HG03575 (cell line): ENCODE results near the gene B3GNT5.

ENCODE experiments used
- ATAC-seq: cut with Tn5 transposase; IDR thresholded peaks from one replicate; pipeline ENCODE4 v1.9.1; 2021; ENCODE audit not compliant: unreplicated experiment, insufficient number of reproducible peaks, low FRiP score; ENCODE audit errors: extremely low read depth

Gene B3GNT5

DNA sequence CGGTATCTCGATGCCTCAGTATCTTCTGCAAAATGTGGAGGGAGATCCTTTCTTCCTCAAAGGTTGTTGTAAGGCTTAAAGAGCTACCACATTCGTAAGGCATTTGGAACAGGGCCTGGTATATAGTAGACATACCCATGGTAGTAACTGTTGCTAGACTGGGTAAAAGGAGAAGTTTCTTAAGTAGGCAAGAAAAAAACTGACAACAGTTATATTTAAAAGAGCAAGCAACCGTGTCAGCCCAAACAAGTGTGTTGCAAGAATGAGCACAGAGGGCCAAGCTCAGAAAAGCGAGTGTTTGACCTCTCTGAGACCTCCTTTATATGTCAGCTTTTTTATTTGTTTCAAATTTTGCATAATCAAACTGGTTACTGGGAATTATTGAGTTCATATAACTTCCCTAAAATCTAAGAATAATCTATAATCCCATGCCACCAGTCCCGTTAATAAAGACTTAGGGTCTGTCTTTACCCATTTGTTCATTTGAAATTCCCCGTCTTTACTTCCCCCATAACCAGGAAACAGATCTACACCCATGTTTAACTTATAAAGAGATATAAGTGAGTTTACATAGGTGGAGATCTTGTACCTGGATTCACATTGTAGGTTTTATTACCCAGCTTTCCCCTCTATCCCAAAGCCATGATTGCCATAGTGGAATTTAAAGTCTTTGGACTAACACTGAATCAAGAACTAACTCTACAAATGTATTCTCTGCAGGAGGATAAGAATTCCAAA is 7.3 kb downstream of the B3GNT5 start:
- no peak for ATAC-seq

DNA sequence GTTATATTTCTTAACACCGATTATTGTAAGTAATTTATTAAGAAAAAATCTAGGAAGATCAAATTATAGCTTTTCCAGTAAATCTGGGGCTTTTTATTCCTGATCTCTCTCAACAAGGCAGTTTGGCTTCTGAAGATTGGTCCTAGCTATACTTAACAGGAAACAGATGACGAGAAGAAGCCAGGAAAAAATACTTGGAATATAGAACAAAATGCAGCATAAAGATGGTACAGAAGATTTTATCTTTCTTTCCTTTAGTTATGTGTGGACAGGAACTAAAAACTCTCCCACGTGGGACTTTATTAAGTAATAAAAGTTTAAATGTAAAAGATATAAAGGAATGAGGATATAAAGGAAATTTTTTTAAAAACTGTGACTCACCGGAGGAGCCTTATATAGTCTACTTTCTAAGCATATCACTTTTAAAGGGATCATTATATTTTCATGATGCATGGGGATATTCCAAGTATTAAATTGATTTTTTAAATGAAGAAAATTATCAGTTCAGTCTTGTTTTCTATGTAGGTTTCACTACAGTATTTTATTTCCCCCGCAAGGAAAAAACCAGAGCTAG is 8.2 kb downstream of the B3GNT5 start:
- no peak for ATAC-seq

DNA sequence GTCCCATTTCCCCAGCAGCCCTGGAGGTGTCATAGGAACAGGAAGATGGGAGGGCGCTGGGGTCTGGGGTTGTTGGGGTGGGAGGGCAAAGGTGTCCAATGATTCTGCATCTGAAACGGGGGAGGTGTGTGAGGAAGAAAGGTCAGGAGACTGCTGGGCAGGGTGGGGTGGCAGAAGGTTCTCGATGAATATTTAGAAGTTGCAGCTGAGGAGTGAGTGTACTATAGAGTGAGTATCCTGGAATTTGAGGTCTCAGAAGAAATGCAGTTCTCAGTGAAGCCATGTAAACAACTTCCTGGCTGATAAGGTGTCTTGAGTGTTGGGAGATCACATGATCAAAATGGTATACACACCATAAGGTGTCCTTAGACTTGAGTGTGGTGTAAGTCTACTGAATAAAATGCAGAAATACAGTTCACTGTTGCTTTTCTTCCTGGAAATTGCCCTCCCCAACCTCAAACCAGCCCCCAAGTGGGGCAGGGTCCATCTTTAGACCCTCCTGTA is 9.9 kb downstream of the B3GNT5 start:
- ATAC-seq = no peak

DNA sequence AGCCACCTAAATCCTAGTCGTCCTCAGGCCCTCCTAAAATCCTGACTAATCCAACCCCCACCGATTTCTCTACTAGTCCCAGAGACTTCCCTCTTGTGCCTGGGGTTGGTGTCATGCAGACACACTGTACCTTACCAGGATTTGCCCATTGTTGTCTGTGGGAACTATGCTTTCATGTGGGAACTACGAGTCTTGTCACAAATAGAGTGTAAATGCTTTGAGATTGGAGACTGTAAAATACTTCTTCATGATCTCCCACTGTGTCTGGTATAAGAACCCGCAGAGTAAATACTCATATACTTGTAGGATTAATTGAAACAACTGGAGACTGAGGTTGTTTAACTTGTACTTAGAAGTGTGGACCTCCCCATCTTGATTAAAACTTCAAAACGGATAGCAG is 11.2 kb downstream of the B3GNT5 start:
- ATAC-seq = no peak

DNA sequence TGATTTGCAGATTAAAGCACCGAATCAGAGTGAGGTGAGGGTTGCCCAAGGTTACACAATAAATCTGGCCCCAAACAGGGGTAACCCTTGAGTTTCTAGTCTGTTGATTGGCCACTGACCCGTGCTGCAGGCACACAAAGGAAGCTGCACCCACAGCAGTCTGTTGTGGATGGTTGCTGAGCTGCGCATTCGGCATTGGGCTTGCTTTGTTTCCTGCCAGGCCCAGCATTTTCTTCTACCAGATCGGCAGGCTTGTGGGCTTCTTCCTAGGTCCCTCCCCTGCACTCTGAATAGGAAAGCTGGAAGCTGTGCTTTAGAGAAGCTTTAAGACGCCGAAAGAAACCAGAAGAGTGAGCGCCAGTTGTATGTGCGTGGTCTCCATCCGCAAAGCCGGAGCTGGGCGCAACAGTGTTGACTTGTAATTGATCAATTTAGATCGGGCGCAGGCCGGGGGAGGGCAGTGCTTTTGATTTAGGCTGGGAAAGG is 12.1 kb downstream of the B3GNT5 start:
- ATAC-seq = no peak

DNA sequence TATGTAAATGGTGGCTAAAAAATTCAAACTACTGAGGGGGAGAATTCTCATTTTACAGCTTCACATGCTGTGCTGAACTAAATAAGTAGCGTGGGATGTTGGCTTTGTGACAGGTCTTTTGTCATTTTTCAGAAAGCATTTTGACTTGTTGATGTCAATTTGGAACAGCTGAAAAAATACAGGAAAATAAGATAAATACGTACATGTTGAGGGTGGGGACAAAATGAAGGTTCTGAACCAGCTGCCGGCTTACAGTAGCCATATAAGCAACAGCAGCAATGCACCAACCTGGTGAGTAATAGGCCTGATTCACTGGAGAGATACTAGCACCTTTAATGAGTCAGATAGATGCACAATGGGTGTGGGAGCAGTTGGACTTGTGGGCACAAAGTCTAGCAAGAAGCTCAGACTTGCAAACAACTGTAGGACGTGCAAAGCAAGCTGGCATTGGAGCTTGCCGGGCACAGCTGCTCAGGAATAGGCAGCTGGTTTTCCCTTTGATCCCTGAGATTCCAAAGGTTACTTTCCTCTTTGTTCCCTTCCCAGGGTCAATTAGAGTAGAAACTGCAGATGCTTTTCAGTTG is 12.9 kb downstream of the B3GNT5 start:
- no peak for ATAC-seq

DNA sequence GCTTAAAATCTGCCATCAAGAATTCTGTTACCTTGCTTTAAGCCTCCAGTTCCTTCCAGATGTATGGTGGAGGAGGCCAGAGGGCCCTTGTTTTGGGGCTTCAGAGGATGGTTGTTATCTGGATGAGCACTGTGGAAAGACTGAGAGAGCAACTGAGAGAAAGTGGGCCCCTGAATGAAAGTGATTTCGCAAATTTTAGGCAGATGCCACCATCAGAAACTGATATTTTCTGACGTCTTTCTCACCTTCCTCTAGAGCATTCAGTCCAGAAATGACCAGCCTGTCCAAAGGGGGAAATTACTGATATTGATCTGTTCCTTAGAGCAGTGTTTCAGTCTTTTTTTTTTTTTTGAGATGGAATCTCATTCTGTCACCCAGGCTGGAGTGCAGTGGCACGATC is 13.4 kb downstream of the B3GNT5 start:
- ATAC-seq = no peak

DNA sequence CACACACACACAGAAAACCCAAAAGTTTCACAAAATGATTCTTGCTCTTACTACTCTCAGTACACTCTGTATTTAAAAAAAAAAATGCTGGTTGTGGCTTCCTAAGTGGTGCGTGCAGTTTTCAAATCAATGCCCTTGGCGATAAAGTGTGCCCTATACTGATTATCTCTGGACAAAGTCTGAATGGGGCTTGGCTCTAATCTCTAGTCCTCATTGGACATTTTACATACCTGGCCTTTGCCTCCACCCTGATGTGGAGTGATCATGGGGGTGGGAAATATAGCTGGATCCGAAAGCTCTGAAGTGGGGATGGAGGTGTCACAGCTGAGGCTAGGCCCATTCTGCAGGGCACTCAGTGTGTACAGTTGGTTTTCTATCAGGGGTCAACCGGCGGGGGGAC is 14.1 kb downstream of the B3GNT5 start:
- ATAC-seq = no peak

DNA sequence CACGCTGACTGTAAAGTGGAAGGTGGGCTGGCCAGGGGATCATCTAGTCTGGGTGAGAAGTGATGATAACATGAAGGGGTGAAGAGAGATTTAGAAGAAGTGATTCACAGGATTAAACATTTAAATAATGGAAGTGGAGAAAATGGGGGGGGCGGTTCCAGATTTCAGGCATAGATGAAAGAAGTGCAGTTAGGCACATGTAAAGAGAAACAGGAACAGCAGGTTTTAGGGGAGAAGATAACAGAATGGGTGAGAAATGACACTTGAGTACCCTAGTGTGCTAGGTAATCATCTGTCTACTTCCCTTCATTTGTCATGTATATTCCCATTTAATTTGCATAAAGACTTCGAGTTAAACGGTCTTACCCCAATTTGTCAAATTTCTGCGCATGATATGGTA is 15.3 kb downstream of the B3GNT5 start:
- no peak for ATAC-seq

DNA sequence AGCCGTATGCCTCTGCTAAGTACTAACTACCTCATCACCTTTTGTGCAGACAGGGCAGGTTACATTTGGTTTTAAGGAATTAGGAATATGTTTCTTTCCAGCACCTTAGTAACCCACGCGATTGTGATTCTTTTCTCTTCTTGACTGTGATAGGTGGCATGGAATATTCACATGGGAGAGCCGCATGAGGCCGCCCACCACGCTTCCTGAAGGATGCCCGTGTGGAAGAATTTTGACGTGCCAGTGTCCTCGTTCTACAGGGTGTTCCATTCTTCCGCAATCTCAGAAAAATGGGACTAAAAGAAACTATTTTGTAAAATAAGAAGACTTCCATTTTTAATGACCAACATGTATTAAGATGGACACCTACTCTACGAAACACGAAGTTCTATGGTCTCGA is 16.3 kb downstream of the B3GNT5 start:
- no peak for ATAC-seq

DNA sequence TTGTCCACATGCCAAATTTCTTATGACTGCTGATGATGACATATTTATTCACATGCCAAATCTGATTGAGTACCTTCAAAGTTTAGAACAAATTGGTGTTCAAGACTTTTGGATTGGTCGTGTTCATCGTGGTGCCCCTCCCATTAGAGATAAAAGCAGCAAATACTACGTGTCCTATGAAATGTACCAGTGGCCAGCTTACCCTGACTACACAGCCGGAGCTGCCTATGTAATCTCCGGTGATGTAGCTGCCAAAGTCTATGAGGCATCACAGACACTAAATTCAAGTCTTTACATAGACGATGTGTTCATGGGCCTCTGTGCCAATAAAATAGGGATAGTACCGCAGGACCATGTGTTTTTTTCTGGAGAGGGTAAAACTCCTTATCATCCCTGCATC is 17.3 kb downstream of the B3GNT5 start:
- ATAC-seq = no peak

DNA sequence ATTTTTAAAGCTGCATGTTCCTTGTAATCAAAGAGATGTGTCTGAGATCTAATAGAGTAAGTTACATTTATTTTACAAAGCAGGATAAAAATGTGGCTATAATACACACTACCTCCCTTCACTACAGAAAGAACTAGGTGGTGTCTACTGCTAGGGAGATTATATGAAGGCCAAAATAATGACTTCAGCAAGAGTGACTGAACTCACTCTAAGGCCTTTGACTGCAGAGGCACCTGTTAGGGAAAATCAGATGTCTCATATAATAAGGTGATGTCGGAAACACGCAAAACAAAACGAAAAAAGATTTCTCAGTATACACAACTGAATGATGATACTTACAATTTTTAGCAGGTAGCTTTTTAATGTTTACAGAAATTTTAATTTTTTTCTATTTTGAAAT is 19.1 kb downstream of the B3GNT5 start:
- no peak for ATAC-seq

DNA sequence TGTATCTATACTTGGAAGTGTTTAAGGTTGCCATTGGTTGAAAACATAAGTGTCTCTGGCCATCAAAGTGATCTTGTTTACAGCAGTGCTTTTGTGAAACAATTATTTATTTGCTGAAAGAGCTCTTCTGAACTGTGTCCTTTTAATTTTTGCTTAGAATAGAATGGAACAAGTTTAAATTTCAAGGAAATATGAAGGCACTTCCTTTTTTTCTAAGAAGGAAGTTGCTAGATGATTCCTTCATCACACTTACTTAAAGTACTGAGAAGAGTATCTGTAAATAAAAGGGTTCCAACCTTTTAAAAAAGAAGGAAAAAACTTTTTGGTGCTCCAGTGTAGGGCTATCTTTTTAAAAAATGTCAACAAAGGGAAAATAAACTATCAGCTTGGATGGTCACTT is 19.7 kb downstream of the B3GNT5 start:
- ATAC-seq = no peak

DNA sequence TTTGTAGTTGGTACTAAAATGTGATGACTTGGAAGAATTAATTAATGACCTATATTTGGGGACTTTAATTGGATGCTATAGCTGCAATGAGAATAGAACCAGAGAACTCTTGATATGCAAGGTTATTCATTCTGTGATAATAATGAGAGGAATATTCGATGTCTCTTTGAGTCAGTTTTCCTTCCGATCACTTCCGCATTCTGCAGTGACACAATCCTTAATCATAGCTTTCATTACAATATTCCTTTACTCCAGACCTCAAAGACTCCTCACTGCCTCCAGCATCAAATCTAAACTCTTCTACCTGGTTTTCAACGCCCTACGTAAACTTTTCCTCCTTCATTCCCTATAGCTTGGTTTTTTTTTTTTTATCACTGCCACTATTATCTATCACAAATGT is 21.6 kb downstream of the B3GNT5 start:
- no peak for ATAC-seq

DNA sequence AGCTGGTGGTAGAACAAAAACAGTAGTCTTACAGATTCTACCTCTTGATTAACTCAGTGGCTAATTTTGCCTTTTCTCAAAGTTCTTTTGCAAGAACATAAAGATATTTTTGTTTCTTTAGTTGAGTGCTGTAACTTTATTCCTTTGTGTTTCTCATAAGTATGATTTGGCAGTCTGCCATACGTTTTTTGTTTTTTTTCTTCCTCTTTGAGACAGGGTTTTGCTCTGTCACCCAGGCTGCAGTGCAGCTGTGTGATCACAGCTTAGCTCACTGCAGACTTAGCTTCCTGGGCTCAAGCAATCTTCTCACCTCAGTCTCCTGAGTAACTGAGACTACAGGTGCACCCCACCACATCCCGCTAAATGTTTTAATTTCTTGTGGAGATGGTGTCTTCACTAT is 22.4 kb downstream of the B3GNT5 start:
- ATAC-seq = no peak

DNA sequence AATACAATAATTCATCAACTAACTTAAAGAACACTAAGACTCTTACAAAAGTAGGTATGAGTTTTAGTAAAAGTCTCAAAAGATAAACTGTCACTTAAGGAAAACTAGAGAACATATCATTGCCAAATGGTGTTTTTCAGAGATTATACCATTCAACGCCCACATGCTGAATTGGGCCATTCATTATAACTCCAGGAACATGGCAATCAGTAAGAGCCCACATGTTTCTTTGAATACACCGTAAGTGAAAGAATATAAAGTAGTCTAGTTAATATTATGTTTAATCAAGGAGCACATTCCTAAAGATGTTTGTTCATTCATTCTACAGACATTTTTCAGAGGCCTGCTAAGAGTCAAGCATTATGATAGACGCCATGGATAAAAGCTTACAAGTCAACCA is 22.9 kb downstream of the B3GNT5 start:
- no peak for ATAC-seq

DNA sequence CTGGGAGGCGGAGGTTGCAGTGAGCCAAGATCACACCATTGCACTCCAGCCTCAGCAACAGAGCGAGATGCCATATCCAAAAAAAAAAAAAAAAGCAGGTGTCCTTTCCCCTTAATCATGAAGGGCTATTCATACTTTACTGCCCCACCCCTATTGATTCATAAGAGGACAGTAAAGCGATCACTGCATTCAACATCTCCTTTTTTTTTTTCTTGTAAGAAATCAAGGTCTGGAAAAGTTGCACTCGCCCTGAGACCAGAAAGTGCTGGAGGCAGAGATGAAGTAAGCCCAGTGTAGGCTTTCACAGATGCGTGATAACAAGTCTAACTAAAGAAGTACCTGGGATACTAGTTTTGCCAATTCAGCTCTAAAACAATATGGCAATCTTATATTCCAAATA is 24.2 kb downstream of the B3GNT5 start:
- ATAC-seq = no peak

DNA sequence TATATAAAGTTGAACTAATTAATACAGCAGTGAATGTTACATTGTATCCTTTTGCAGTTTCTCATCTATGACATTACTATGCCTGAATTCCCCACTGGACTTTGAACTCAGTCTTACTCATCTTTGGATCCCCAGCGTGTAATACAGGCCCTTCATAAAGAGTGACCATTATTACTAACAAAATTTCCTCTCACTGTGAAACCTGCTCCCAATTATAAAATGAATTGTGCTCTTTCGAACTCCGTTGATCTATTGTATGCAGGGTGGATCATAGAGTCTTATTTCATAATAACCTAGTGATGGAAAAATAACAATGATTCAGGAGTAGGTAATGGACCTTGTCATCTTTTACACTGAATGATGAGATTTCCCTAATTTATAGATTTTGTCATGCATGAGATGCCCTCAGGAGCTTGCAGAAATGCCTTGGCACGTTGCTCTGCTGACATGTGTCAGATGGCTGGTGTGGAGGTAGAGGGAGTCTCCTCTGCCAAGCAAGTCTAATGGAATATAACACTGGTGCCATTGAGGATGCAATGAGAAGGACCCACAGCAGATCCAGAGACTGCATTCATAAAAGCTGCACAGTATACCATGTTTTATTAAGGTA is 25.5 kb downstream of the B3GNT5 start:
- ATAC-seq = no peak

DNA sequence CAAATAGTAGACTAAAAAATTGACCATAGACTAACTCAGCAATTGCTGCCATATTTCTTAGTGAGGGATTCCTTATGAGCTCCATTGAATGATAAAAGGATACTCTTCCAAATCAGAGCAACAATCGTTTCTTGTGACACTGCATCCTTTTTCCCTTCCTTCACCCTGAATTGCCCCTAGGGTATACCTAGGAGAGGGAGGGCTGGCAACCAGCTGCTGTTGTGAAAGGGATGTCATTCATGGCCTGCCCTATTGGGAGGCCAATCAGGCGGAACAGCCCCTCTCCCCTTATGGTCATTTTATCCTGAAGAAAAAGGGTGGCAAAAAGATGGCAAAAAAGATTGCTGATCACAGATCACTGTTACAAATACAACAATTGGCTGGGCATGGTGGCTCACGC is 26.3 kb downstream of the B3GNT5 start:
- ATAC-seq = no peak
